Measurements from ENCODE around the gene GALNT11. TPM values are rescaled to one million over a fixed set of nuclear protein-coding genes. Genes with fewer than 3 reads are reported as not detected.

The GALNT11 gene
- polyA plus RNA-seq, 1 donor (not counting 4 experiments of a cell fraction or from before 2014, with no cell fraction given), result 42.3 TPM

GRCh38 chr7:152140067-152140466 lies 114.6 kb downstream of the GALNT11 start:
- Histone ChIP-seq H3K36me3 (ENCODE audit: control insufficient read depth in 2 of 2, extremely low read depth in 1 of 2, insufficient read depth in 2 of 2, low read length in 2 of 2) (peaks cover 17 to 18% of the 10 kb centered on the region in 2 experiments), H2AFZ (ENCODE audit: control insufficient read depth, low read length) (no peak overlapping the region), H3K79me2 (ENCODE audit: control insufficient read depth, insufficient read depth, low read length) (no peaks in the 10 kb centered on the region), H3K9ac (ENCODE audit: control insufficient read depth, extremely low read depth, insufficient read depth, low read length) (no peak overlapping the region), H4K20me1 (ENCODE audit: control insufficient read depth, extremely low read depth, insufficient read depth, low read length) (no peaks in the 10 kb centered on the region), H3K9me1 (ENCODE audit: control insufficient read depth, extremely low read depth, insufficient read depth, low read length) (no peaks in the 10 kb centered on the region), H3K4me3 (ENCODE audit: control insufficient read depth in 2 of 3, extremely low read depth in 1 of 3, insufficient read depth in 2 of 3, low read depth in 1 of 3, low read length in 3 of 3) (no peak overlapping the region), H3K27me3 (ENCODE audit: control insufficient read depth, extremely low read depth, insufficient read depth, low read length) (no peaks in the 10 kb centered on the region), H3K4me1 (ENCODE audit: control insufficient read depth, extremely low read depth, insufficient read depth, low read length) (no peaks in the 10 kb centered on the region), H3K27ac (ENCODE audit: control insufficient read depth, insufficient read depth, low read length) (no peak overlapping the region), H3K9me3 (ENCODE audit: control insufficient read depth, low read depth, low read length) (no peaks in the 10 kb centered on the region), H3K4me2 (ENCODE audit: control insufficient read depth, extremely low read depth, insufficient read depth, low read depth, low read length) (no peak overlapping the region)
- DNase-seq (ENCODE audit: low read depth, low spot score) (no peak), FAIRE-seq (no peak)
- TF ChIP-seq CTCF (optimal IDR thresholded peaks at IDR 0.05 in 1 of 3, IDR thresholded peaks at IDR 0.05 in 1 of 3, conservative IDR thresholded peaks at IDR 0.05 in 1 of 3; ENCODE audit: extremely low read depth in 1 of 3, insufficient read depth in 2 of 3, low read length in 3 of 3) (no peak), EZH2 (IDR thresholded peaks at IDR 0.05; ENCODE audit: low read length) (no peak)
- dilution Hi-C loops (cut with MboI; ENCODE audit: extremely low pct_ligation_motif_present, low sequenced_read_pairs), result no loop called here

DNA sequence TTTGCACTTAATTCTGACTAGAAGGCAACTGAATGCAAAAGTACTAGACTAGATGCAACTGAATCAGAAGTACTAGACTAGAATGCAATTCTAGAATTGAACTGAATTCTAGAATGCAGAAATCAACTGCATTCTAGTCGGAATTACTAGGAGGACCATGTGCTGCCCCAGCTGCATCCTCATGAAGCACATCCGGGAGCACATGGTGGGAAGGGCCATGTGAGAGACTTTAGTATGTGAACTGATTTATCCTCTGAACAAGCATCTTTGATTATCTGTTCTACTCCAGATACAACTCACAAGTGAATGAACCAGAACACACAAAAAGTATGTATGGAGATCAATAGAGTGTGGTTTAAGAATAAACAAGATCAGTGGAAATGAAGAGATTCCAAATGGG lies 115.1 kb downstream of the GALNT11 start:
- Histone ChIP-seq H3K27ac (ENCODE audit: control insufficient read depth, insufficient read depth, low read length) (no peak overlapping the region), H3K36me3 (ENCODE audit: control insufficient read depth in 2 of 2, extremely low read depth in 1 of 2, insufficient read depth in 2 of 2, low read length in 2 of 2) (peaks cover 17 to 22% of the 10 kb centered on the region in 2 experiments), H3K27me3 (ENCODE audit: control insufficient read depth, extremely low read depth, insufficient read depth, low read length) (no peaks in the 10 kb centered on the region), H3K4me2 (ENCODE audit: control insufficient read depth, extremely low read depth, insufficient read depth, low read depth, low read length) (no peak overlapping the region), H4K20me1 (ENCODE audit: control insufficient read depth, extremely low read depth, insufficient read depth, low read length) (no peaks in the 10 kb centered on the region), H3K9me1 (ENCODE audit: control insufficient read depth, extremely low read depth, insufficient read depth, low read length) (no peaks in the 10 kb centered on the region), H3K9ac (ENCODE audit: control insufficient read depth, extremely low read depth, insufficient read depth, low read length) (no peak overlapping the region), H3K9me3 (ENCODE audit: control insufficient read depth, low read depth, low read length) (no peaks in the 10 kb centered on the region), H2AFZ (ENCODE audit: control insufficient read depth, low read length) (no peak overlapping the region), H3K79me2 (ENCODE audit: control insufficient read depth, insufficient read depth, low read length) (no peaks in the 10 kb centered on the region), H3K4me1 (ENCODE audit: control insufficient read depth, extremely low read depth, insufficient read depth, low read length) (no peaks in the 10 kb centered on the region), H3K4me3 (ENCODE audit: control insufficient read depth in 2 of 3, extremely low read depth in 1 of 3, insufficient read depth in 2 of 3, low read depth in 1 of 3, low read length in 3 of 3) (no peak overlapping the region)
- TF ChIP-seq CTCF (optimal IDR thresholded peaks at IDR 0.05 in 1 of 3, IDR thresholded peaks at IDR 0.05 in 1 of 3, conservative IDR thresholded peaks at IDR 0.05 in 1 of 3; ENCODE audit: extremely low read depth in 1 of 3, insufficient read depth in 2 of 3, low read length in 3 of 3) (no peak), EZH2 (IDR thresholded peaks at IDR 0.05; ENCODE audit: low read length) (no peak)
- FAIRE-seq (no peak), DNase-seq (ENCODE audit: low read depth, low spot score) (no peak)
- dilution Hi-C loops (cut with MboI; ENCODE audit: extremely low pct_ligation_motif_present, low sequenced_read_pairs), result no loop called here
